GM19463 (cell line): Measurements from ENCODE around the gene FBXL19.

Experiments
- ATAC-seq: cut with Tn5 transposase; IDR thresholded peaks from one replicate; pipeline ENCODE4 v1.9.1; 2021; ENCODE audit warnings: mild to moderate bottlenecking, moderate library complexity; ENCODE audit not compliant: unreplicated experiment

FBXL19 gene

DNA sequence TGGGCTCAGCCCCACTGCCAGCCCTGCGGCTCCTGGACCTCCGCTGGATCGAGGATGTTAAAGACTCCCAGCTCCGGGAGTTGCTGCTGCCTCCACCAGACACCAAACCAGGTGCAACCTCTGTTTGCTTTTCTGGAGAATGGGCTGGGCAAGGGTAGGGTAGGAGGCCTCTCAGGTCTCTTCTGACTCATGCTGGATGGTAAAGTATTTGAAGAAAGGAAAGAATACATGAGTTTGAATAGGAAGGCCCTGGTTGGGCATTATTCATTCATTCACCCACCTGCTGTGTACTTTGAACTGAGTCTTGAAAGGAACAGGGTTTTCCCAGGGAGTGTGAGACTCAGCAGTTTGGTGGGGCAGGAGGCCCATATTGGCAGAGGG lies 19.0 kb downstream of the FBXL19 start:
- ATAC-seq = no peak

DNA sequence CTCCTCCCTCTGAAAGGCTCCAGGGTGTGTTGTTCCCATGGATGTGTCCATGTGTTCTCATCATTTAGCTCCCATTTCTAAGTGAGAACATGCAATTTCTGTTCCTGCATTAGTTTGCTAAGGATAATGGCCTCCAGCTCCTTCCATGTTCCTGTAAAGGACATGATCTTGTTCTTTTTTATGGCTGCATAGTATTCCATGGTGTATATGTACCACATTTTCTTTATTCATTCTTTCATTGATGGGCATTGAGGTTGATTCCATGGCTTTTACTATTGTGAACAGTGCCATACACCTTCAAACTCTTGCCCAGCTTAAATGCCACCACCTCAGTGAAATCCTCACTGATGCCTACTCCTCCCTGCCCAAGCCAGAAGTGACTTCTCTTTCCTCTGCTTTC lies 21.0 kb downstream of the FBXL19 start:
- no peak for ATAC-seq

DNA sequence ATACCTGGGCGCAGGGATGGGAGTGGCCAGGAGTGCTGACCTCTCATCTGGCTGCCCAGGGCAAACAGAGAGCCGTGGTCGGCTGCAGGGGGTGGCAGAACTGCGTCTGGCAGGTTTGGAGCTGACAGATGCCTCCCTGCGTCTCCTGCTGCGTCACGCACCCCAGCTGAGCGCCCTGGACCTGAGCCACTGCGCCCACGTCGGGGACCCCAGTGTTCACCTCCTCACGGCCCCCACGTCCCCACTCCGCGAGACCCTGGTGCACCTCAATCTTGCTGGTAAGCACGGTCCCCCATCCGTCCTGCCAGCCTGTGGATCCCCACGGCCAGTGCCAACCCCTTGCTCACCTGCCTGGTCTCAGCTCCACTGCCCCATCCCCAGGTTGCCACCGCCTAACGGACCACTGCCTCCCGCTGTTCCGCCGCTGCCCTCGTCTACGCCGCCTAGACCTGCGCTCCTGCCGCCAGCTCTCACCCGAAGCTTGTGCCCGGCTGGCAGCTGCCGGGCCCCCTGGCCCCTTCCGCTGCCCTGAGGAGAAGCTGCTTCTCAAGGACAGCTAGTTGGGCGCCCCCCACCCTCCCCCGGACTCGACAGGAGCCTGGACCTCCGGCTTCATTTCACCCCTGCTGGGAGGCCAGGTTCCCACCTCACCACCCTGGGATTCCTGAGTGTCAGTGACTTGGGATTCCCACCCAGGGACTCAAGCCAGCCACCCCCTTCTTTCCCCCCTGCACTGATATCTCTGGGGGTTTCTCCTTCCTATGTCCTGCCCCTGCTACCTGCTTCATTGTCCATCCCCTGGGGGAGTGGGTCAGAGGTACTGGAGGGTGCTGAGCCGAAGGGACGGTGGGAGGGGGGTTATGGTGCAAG lies 23.5 kb downstream of the FBXL19 start:
- no peak for ATAC-seq

DNA sequence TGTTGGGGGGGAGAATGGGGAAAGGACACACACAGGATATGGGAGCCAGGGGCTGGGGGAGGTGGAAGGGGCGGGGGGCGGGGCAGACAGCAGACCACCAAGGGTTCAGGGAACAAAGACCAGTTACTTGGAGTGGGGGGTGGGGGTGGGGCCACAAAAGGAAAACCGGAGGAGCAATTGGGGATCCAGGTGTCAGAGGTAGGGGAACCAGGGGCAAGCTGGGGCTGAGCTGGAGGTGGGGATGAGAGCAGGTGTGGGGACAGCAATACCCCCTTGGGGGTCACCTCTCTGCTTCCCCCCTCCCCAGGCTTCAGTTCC lies 24.1 kb downstream of the FBXL19 start:
- ATAC-seq = no peak

DNA sequence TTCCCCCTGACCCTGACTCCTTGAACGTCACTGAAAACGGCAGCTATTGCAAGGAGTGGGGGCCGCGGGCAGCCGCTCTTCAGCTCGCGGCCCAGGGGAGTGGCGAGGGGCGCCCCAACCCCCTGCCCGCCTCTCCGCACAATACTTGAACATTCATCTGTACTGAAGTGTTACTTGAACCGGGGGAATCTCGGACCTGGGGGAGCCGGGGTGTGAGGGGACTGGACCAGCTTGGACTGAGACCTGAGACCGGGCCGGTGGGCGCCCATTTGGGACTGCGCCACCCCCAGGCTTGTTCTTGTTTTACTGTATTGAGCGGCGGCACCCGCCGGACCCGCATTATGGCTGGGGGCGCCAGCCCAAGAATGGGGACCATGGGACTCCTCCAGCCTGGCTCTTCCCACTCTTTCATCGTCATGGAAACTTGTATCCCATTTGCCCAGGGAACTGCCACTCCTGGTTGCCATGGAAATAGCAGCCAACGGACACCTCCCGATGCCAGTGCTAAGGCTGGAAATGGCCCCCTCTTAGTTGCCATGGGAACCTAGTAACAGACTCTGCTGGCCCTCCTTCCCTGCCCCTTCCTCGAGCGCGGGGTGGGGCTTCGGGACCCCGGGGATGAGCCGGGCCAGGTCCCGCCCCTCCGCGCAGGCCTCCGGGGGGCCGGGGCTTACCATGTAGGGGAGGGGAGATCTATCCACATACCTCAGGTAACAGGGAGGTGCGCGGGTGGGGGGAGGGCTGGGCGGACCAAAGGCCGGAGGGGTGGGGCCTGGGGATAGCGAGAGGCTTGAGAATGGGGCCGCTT lies 24.7 kb downstream of the FBXL19 start:
- peak; percentile 14 for ATAC-seq

DNA sequence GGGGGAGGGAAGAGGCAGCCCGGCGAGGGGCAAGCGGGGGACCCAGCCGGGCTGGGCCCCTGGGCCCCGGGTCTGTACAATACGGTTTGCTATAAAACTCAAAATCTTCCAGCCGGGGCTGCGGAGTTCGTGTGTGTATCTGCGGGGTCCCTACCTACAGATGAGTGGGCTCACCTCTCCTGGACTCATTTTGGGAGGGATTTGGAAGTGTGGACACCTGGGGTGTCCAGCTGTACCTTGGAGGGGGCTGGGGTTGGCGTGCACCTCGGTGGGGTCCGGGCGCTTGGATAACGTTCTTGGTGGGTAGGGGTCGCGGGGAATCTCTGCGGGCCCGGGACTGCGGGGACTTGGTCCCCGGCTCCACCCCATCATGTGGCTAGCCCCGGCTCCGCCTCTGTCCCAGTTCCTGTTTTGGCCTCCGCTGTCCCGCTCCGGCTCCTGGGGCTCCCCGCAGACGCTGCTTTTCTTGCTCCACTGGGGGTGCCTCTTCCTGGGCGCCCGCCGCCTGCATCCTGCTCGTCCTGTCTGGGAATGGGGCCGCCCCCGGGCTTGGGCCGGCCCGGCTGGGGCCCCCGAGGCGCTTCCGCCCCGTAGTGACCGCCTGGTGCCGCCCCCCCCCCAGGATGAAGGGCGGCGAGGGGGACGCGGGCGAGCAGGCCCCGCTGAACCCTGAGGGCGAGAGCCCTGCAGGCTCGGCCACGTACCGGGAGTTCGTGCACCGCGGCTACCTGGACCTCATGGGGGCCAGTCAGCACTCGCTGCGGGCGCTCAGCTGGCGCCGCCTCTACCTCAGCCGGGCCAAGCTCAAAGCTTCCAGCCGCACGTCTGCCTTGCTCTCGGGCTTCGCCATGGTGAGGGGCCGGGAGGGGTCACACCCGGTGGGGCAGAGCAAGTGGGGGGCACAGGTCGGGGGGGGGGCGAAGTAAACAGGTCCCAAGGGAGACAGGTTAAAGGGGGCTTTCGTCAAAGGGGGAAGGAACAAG lies 25.6 kb downstream of the FBXL19 start, which contains the start of gene ORAI3:
ORAI3 (plus strand) TSS at position 402 of the 983 bp plus-strand sequence; CDS start at position 624, 222 bp downstream.
- peak; percentile 67 for ATAC-seq

DNA sequence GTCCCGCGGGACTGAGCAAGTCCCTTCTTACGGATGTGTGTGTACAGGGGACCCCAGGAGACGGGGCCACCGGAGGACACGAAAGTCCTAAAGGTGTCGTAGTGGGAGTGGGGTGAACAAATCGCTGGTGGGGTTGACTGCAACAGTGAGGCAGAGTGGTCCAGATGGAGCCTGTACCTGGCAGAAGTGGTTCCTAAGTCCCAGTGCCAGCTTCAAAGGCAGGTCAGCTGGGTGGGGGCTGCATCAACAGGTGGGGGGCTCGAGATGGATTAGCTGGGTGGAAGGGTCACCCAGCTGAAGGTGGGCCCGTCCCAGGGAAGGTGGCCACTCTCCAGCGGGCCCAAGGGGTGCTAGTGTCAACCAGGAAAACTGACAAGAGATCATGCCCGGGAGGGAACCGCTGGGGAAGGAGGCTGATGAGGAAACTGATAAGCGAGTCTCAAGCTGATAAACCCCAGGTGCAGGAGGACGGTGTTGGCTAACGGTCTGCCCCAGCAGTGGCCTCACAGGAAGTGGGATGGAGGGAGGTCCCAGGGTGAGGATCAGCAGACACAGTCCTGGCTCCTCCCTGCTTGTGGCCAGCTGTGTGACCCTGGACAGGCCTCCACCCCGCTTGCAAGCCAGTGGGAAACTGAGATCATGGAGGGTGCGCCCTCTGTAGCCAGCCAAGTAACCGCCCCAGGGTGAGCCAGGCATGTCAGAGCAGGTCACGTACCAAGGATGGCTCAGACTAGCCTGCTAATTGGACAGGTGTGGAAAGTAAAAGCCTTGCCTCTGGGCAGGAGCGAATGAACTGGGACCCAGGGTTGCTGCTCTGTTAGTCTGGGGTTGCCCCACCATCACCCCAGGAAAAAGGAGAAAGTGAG lies 26.5 kb downstream of the FBXL19 start:
- peak; percentile 48 for ATAC-seq

DNA sequence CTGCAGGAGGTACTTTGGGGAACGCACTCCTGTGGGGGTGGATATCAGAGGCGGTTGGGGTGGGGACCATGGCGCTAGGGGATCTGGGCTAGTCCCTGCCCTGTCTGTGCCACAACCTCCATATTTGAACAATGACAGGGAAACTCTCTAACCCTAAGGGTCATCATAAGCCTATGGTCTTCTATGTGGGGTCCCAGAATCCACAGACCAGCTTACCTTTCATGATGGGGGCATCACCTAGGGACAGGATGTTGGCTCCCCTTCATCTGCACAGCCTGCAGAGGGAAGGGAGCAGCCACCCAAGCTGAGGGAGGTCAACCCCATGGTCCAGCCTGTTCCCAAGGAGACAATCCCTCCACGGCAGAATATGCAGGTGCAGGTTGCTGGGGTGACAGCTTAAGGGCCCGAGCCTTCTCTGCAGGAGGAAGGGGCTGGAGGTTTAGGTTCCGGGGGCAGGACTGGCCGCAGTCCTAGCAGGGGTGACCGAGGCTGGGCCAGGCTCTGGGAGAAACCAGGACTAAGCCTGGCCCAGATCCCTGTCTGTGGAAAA lies 27.2 kb downstream of the FBXL19 start:
- ATAC-seq = no peak

DNA sequence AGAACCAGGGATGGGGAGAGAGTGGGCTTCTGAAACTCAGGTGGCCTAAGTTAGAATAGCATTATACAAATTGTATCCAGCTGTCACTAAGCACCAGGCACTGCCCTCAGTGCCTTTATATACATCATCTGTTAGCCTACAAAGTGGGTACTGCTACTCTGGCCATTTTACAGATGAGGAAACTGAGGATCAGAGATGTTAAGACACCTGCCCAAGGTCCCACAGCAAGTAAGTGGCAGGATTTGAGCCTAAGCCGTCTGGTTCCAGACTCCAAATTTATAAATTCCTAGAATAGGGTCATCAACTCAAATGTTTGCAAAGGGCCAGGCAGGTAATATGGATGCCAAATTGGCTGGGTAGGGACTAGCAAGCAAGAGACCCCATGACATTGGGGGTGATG lies 27.8 kb downstream of the FBXL19 start:
- no peak for ATAC-seq

DNA sequence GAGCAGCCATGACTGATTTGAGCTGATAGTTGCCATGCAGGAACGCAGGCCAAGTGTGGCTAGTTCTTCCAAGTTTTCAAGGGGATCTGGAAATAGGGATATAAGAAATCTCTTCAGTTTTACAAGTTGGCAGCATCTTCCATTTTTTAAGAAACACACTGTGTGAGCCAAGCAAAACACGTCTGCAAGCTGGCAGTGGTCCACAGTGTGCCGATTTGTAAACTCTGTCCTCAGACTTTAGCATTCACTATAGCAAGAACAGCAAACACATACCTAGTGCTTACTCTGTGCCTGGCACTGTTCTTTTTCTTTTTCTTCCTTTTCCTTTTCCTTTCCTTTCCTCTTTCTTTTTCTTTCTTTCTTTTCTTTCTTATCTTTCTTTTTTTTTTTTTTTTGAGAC lies 28.4 kb downstream of the FBXL19 start:
- no peak for ATAC-seq

DNA sequence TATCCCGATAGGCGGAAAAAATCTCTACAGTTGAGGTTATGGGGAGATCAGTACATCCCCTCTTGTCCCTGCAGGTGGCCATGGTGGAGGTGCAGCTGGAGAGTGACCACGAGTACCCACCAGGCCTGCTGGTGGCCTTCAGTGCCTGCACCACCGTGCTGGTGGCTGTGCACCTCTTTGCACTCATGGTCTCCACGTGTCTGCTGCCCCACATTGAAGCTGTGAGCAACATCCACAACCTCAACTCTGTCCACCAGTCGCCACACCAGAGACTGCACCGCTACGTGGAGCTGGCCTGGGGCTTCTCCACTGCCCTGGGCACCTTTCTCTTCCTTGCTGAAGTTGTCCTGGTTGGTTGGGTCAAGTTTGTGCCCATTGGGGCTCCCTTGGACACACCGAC lies 29.7 kb downstream of the FBXL19 start:
- no peak for ATAC-seq

DNA sequence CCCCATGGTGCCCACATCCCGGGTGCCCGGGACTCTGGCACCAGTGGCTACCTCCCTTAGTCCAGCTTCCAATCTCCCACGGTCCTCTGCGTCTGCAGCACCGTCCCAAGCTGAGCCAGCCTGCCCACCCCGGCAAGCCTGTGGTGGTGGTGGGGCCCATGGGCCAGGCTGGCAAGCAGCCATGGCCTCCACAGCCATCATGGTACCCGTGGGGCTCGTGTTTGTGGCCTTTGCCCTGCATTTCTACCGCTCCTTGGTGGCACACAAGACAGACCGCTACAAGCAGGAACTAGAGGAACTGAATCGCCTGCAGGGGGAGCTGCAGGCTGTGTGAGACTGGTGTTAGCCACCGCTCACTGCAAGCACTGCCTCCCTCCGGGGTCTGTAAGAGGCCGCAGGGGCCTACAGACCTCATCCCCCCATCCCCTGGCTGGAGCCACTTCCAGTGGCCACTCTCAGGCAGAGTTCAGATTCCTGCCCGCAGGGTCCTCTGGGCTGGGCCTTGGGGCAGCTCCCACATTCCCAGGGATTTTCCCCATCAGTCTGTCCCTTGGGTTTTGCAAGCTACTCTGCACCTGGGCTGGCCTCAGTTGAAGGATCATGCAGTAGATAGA lies 30.2 kb downstream of the FBXL19 start:
- ATAC-seq = no peak

DNA sequence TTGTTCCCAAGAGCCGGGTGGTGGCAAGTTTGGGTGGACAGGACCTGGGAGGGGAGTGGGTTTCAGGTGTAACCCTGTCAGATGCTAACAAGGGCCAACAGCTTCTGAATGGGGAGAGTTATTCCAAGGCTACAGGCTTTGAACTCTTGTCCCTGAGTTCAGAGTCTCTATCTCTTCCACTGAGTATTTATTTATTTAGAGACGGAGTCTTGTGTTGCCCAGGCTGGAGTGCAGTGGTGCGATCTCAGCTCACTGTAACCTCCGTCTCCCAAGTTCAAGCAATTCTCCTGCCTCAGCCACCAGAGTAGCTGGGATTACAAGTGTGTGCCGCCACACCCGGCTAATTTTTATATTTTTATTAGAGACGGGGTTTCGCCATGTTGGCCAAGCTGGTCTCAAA lies 31.6 kb downstream of the FBXL19 start:
- ATAC-seq = no peak

DNA sequence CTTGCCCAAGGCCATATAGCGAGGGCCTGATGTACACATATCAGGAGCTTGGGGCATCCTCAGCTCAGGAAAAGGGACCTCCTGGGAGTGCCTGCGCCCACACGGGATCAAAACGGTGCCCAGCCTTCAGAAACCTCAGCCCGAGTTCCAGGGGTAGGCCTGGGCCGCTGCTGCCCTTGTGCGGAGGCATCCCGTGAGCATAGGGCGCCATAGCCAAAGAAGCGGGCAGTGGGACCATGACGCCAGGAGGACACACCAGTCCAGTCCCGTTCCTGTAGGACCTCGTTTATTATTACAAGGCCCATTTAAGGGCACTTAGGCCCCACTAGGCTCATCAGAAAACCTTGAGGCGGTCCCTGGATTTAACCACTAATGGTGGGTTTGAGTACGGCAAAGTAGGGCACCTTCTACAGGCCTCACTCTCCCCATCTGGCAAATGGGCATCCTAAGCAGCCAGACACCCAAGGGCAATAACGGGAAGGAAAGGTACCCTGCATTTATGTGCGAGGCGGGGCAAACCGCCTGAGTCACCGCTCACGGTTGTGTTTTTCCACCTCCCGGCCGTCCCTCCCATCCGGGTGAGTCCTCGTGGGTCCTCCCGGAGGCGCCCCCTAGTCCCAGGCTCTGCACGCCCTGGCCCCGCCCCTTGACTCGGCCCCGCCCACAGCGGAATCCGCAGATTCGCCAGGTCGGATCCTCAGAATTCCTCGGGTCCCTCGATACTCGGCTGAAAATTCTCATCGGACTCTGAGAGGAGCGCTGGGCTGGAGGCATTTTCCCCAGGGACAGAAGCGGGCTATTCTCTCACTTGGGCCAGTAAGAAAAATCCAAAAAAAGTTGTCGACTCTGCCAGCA lies 33.5 kb downstream of the FBXL19 start:
- ATAC-seq = peak; percentile 43

DNA sequence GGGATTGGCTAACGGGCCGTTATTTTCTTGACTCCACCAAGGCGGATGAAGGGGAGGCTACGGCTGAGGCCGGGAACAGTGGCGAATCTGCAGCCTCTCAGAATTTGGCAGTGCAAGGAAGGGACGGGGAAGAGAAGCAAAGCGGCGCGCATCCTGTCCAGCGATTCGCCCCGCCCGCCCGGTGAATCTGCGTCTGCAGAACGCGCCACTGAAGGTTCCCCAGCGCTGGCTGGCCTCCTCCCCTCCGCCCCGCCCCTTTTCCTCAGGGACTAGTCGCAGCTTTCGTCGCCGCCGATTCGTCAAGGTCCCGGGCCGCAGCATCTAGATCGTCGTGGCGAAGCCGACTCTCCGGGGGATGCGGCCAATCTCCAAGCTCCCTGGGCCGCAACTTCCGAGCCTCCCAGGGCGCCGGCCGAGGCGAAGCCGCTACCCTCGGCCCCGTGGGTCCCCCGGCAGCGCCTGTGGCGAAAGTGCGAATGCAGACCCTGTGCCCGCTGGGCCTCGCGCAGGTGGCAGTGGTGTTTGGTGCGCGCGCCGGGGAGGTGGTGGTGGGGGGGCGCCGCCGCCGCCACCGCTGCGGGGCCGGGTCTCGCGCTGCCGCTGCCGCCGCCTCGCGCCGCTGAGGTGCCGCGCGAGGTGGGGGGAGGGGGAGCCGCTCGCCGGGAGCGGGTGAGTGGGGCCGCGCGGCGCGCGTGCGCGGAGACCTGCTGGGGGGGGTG lies 34.2 kb downstream of the FBXL19 start, which contains the start of gene SETD1A:
SETD1A (plus strand) TSS at position 299 of the 719 bp plus-strand sequence. CDS start 978 bp downstream, outside the sequence.
- peak; percentile 70 for ATAC-seq

DNA sequence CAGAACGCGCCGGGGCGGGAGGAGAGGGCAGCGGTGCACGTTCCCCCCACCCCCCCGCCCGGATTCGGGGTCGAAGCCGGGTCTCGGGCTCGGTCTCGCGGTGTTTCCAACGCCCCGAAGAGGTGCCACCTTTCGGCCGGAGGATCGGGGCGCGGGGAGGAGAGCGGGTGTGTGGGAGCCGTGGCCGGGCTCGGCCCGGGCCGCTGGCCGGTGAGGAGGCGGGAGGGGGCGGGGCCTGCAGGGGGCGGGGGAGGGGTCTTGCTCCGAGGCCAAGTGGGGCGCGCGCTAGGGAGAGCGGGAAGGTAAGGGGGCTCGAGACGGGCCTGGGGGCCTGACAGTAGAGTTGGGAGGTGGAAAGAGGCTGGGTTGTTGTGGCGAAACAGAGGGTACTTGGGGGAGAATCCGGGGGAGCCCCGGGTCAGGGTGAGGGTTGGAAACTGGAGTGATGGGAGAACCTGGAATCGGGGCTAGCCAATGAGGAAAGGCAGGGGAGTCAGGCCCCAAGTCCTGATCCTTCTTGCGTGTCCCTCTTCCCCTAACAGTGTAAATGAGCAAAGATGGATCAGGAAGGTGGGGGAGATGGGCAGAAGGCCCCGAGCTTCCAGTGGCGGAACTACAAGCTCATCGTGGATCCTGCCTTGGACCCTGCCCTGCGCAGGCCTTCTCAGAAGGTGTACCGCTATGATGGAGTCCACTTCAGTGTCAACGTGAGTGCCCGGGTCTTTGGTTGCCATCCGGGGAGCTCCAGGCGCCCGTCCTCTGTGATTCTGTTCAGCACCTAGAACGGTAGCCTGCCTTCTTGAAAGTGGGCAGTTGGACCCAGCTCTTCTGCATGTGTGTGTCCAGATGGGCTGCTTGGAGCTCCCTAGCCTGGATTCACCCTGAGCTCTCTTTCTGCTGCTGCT lies 35.1 kb downstream of the FBXL19 start:
- peak; percentile 29 for ATAC-seq

DNA sequence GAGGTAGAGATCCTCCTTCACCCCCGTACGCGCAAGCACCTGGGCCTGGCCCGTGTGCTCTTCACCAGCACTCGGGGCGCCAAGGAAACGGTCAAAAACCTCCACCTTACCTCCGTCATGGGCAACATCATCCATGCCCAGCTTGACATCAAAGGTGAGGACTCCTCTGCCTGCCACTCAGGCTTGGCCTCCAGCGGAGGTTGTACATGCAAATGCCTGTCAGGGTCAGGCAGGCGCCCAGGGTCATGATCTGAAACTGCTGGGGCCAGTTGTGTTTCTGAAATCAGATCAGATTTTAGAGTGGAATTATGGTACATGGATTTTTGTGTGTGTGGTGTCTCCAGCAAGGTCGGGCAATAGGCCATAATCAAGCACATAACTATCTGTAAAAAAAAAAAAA lies 38.0 kb downstream of the FBXL19 start:
- no peak for ATAC-seq
